Naive thymus-derived CD4-positive, alpha-beta T cell (primary cell): ENCODE data around the gene EEF2KMT. TPM values are rescaled to one million over a fixed set of nuclear protein-coding genes. Genes with fewer than 3 reads are reported as not detected.

Experiments
- ATAC-seq: fragments of 150-1000 bp; cut with Tn5 transposase; 2 replicates; pipeline ENCODE4 v1.10.0; 2021; ENCODE audit warnings: mild to moderate bottlenecking, moderate library complexity
- CTCF ChIA-PET: fragments of 350-600 bp; sonication (Branson Sonifier 250); formaldehyde crosslinking; loops from one replicate; lab custom pipeline; 2021; ENCODE audit warnings: antibody characterized with exemption; lab: Charles Lee
- POLR2A ChIA-PET: fragments of 350-600 bp; sonication (Branson Sonifier 250); formaldehyde crosslinking; loops from one replicate; lab custom pipeline; 2021; ENCODE audit warnings: antibody characterized with exemption, inconsistent platforms; lab: Charles Lee
- DNase-seq, 9 donors: peaks; one replicate each; pipeline versions ENCODE4 v3.0.0 to v3.0.0-alpha.2; 2020 to 2022; ENCODE audit warnings: mixed read lengths in 1 of 9
- H3K27ac ChIP-seq: one replicate; pipeline ENCODE4 v1.7.0; 2013; ENCODE audit warnings: mild to moderate bottlenecking, low read depth, low read length, moderate library complexity
- H3K27me3 ChIP-seq, 2 donors: one replicate each; pipeline ENCODE4 v1.7.0; 2013; ENCODE audit warnings: low read length in 2 of 2, mild to moderate bottlenecking in 2 of 2, moderate library complexity in 2 of 2; ENCODE audit not compliant: control insufficient read depth in 2 of 2, insufficient read depth in 2 of 2
- H3K36me3 ChIP-seq, 3 experiments: 1 replicate in 2 of 3; 2 replicates in 1 of 3; pipeline ENCODE4 v1.7.0; 2013; ENCODE audit warnings: low read length in 3 of 3, mild to moderate bottlenecking in 3 of 3, moderate library complexity in 1 of 3; ENCODE audit not compliant: insufficient read depth in 3 of 3, control insufficient read depth in 2 of 3
- H3K4me1 ChIP-seq, 2 donors: one replicate each; pipeline ENCODE4 v1.7.0; 2013; ENCODE audit warnings: low read length in 2 of 2, mild to moderate bottlenecking in 2 of 2, moderate library complexity in 1 of 2; ENCODE audit not compliant: control insufficient read depth in 2 of 2, insufficient read depth in 2 of 2
- H3K4me3 ChIP-seq: 2 replicates; pipeline ENCODE4 v1.7.0; 2013; ENCODE audit warnings: mild to moderate bottlenecking, low read length
- H3K9me3 ChIP-seq, 3 experiments: 1 replicate in 2 of 3; 2 replicates in 1 of 3; pipeline ENCODE4 v1.7.0; 2013; ENCODE audit warnings: low read length in 3 of 3; ENCODE audit not compliant: control insufficient read depth in 2 of 3
- H3K27ac Mint-ChIP-seq, 9 donors: one replicate each; pipeline ENCODE4 v1.8.0; 2020 to 2022; ENCODE audit warnings: mixed read lengths in 9 of 9, mild to moderate bottlenecking in 8 of 9, moderate library complexity in 5 of 9, inconsistent platforms in 2 of 9
- H3K27me3 Mint-ChIP-seq, 5 donors: one replicate each; pipeline ENCODE4 v1.8.0; 2021 to 2022; ENCODE audit warnings: mixed read lengths in 5 of 5, mild to moderate bottlenecking in 1 of 5
- H3K36me3 Mint-ChIP-seq, 5 donors: one replicate each; pipeline ENCODE4 v1.8.0; 2020 to 2022; ENCODE audit warnings: mixed read lengths in 5 of 5, mild to moderate bottlenecking in 3 of 5, inconsistent platforms in 1 of 5
- H3K4me1 Mint-ChIP-seq, 7 donors: one replicate each; pipeline ENCODE4 v1.8.0; 2020 to 2022; ENCODE audit warnings: mixed read lengths in 7 of 7, mild to moderate bottlenecking in 3 of 7, inconsistent platforms in 1 of 7
- H3K4me3 Mint-ChIP-seq, 10 donors: one replicate each; pipeline ENCODE4 v1.8.0; 2020 to 2022; ENCODE audit warnings: mild to moderate bottlenecking in 10 of 10, mixed read lengths in 10 of 10, moderate library complexity in 6 of 10, inconsistent platforms in 2 of 10
- H3K9me3 Mint-ChIP-seq, 11 donors: one replicate each; pipeline ENCODE4 v1.8.0; 2020 to 2022; ENCODE audit warnings: mixed read lengths in 11 of 11, mild to moderate bottlenecking in 4 of 11, inconsistent platforms in 1 of 11, moderate library complexity in 1 of 11
- intact Hi-C, 2 donors: fragments of 100-400 bp; cut with micrococcal nuclease; formaldehyde crosslinking; loops; one replicate each; pipeline ENCODE4 v1.15.1; 2023
- polyA plus RNA-seq, 2 donors: library from polyadenylated mRNA; unstranded; fragments of 300-500 nt; fragmentation: Illumina TruSeq; gene quantifications; one replicate each; pipeline ENCODE4 v1.2.3, GENCODE V29; 2021
- total RNA-seq, 6 experiments: library from RNA in 5 of 6; stranded (reverse) in 5 of 6; gene quantifications; 1 replicate in 5 of 6; 2 replicates in 1 of 6; pipeline ENCODE4 v1.2.3 and lab custom pipeline; 2021 to 2026

EEF2KMT gene
- total and polyA plus RNA-seq, 7 experiments from 2014 or later = 5.5 to 18.5 (median 11.3) TPM

GRCh38 chr16:5040451-5040850 lies 57.1 kb downstream of the EEF2KMT start:
- ChIA-PET CTCF (no interaction called here), POLR2A (no interaction called here)
- H3K9me3 Mint-ChIP-seq = no peaks in the 10 kb centered on the region
- no peaks in the 10 kb centered on the region for H3K27me3 ChIP-seq
- H3K27ac Mint-ChIP-seq = no peak overlapping the region
- H3K4me3 ChIP-seq = no peak overlapping the region
- H3K4me1 Mint-ChIP-seq = peaks cover 0 to 5% (median 0%) of the 10 kb centered on the region in 7 donors
- H3K4me3 Mint-ChIP-seq = no peak overlapping the region
- no peaks in the 10 kb centered on the region for H3K27me3 Mint-ChIP-seq
- no peak for ATAC-seq
- no peak overlapping the region for H3K27ac ChIP-seq
- no peak for DNase-seq
- intact Hi-C loops = no loop called here
- no peaks in the 10 kb centered on the region for H3K9me3 ChIP-seq
- H3K4me1 ChIP-seq = no peaks in the 10 kb centered on the region
- H3K36me3 Mint-ChIP-seq = peaks cover 0 to 16% (median 4%) of the 10 kb centered on the region in 5 donors
- H3K36me3 ChIP-seq = no peaks in the 10 kb centered on the region

- H3K27ac ChIP-seq = no peak overlapping the region
- CTCF ChIA-PET = interaction anchor here (0.8 kb wide), 1 partner anchor 789 kb away, joined by 3 read pairs; no protein-coding TSS in a partner anchor
- no peaks in the 10 kb centered on the region for H3K9me3 ChIP-seq
- ATAC-seq (no peak), DNase-seq (no peak)
- H3K4me3 ChIP-seq = no peak overlapping the region
- H3K9me3 Mint-ChIP-seq = no peaks in the 10 kb centered on the region
- peak overlapping the region in 1 of 9 donors; percentile 59 for H3K27ac Mint-ChIP-seq
- no peaks in the 10 kb centered on the region for H3K27me3 Mint-ChIP-seq
- POLR2A ChIA-PET = interaction anchor here (1.9 kb wide), 1 partner anchor 36 kb away, joined by 4 read pairs; no protein-coding TSS in a partner anchor
- no peaks in the 10 kb centered on the region for H3K27me3 ChIP-seq
- peaks cover 17 to 18% of the 10 kb centered on the region in 2 donors for H3K4me1 ChIP-seq
- intact Hi-C loops = no loop called here
- H3K4me3 Mint-ChIP-seq = no peak overlapping the region
- H3K4me1 Mint-ChIP-seq = peaks cover 17 to 33% (median 23%) of the 10 kb centered on the region in 7 donors
- peaks cover 0 to 1% (median 0%) of the 10 kb centered on the region in 5 donors for H3K36me3 Mint-ChIP-seq
- H3K36me3 ChIP-seq = no peaks in the 10 kb centered on the region
Measured at GRCh38 chr16:5036228-5037156, 61.1 kb downstream of the EEF2KMT start.

GRCh38 chr16:5035909-5036227 lies 61.7 kb downstream of the EEF2KMT start:
- Mint-ChIP-seq H3K27me3 (no peaks in the 10 kb centered on the region), H3K27ac (peak overlapping the region in 2 of 9 donors; percentile 47 to 59), H3K4me1 (peaks cover 17 to 33% (median 23%) of the 10 kb centered on the region in 7 donors), H3K4me3 (peak overlapping the region in 2 of 10 donors; percentile 8 to 63), H3K36me3 (peaks cover 0 to 4% (median 0%) of the 10 kb centered on the region in 5 donors), H3K9me3 (no peaks in the 10 kb centered on the region)
- Histone ChIP-seq H3K4me3 (no peak overlapping the region), H3K4me1 (peaks cover 17 to 18% of the 10 kb centered on the region in 2 donors), H3K9me3 (no peaks in the 10 kb centered on the region), H3K36me3 (peaks cover 0 to under 1% (median 0%) of the 10 kb centered on the region in 3 experiments), H3K27me3 (no peaks in the 10 kb centered on the region), H3K27ac (no peak overlapping the region)
- CTCF ChIA-PET = interaction anchor here (0.8 kb wide), 1 partner anchor 789 kb away, joined by 3 read pairs; no protein-coding TSS in a partner anchor
- no peak for DNase-seq
- no peak for ATAC-seq
- POLR2A ChIA-PET = interaction anchor here (1.9 kb wide), 1 partner anchor 36 kb away, joined by 4 read pairs; no protein-coding TSS in a partner anchor
- intact Hi-C loops = no loop called here

Other genes with a start within 250 kb of the EEF2KMT start
- gene PPL, start 160.6 kb downstream of the EEF2KMT start, total RNA-seq = not detected
- under 1 TPM; 0.15 to 0.47 TPM for gene PPL, start 160.6 kb downstream of the EEF2KMT start, polyA plus RNA-seq
- 1 to 10 TPM in 1 of 5 experiments, under 1 TPM in 1, not detected in 3; 0.21 to 1.0 TPM for gene SEC14L5, start 139.5 kb downstream of the EEF2KMT start, total RNA-seq
- gene SEC14L5, start 139.5 kb downstream of the EEF2KMT start, polyA plus RNA-seq = not detected
- 10 to 100 TPM; 17.8 to 39.5 (median 34.1) TPM for gene NAGPA, start 63.9 kb downstream of the EEF2KMT start, total RNA-seq
- gene NAGPA, start 63.9 kb downstream of the EEF2KMT start, polyA plus RNA-seq = 10 to 100 TPM; 23.3 to 42.9 TPM
- not detected for gene C16orf89, start 31.8 kb downstream of the EEF2KMT start, total RNA-seq
- gene C16orf89, start 31.8 kb downstream of the EEF2KMT start, polyA plus RNA-seq = not detected
- 10 to 100 TPM; 12.9 to 29.1 (median 22.1) TPM for gene ALG1, start 26.0 kb downstream of the EEF2KMT start, total RNA-seq
- 10 to 100 TPM; 18.8 to 27.1 TPM for gene ALG1, start 26.0 kb downstream of the EEF2KMT start, polyA plus RNA-seq